Natural killer cell (primary cell): ENCODE data around the gene PET100. TPM values are rescaled to one million over a fixed set of nuclear protein-coding genes. Genes with fewer than 3 reads are reported as not detected.

Experiments used
- ATAC-seq, 3 donors: fragments of 150-1000 bp in 2 of 3; fragments of 200-7000 bp in 1 of 3; cut with Tn5 transposase; 1 replicate in 1 of 3; 2 replicates in 2 of 3; pipeline ENCODE4 v1.10.0; 2021; ENCODE audit warnings: mild to moderate bottlenecking in 2 of 3, moderate library complexity in 2 of 3
- DNase-seq, 2 donors: peaks; one replicate each; pipeline versions ENCODE4 v3.0.0 to v3.0.0-alpha.2; 2013 to 2021; ENCODE audit warnings: mixed read lengths in 1 of 2
- H3K27ac ChIP-seq: one replicate; pipeline ENCODE4 v1.5.1; 2013; ENCODE audit warnings: mild to moderate bottlenecking, low read length
- H3K27me3 ChIP-seq: one replicate; pipeline ENCODE4 v1.6.1; 2013; ENCODE audit warnings: low read length; ENCODE audit not compliant: control insufficient read depth, insufficient read depth
- H3K36me3 ChIP-seq: one replicate; pipeline ENCODE4 v1.6.1; 2013; ENCODE audit warnings: low read length; ENCODE audit not compliant: control insufficient read depth, insufficient read depth
- H3K4me1 ChIP-seq: one replicate; pipeline ENCODE4 v1.6.1; 2013; ENCODE audit warnings: low read length; ENCODE audit not compliant: control insufficient read depth, insufficient read depth
- H3K4me3 ChIP-seq: one replicate; pipeline ENCODE4 v1.5.1; 2013; ENCODE audit warnings: low read length
- H3K9me3 ChIP-seq: one replicate; pipeline ENCODE4 v1.6.1; 2013; ENCODE audit warnings: low read length; ENCODE audit not compliant: control insufficient read depth, insufficient read depth
- H3K27ac Mint-ChIP-seq, 2 donors: one replicate each; pipeline ENCODE4 v1.8.0; 2022; ENCODE audit warnings: mild to moderate bottlenecking in 2 of 2, mixed read lengths in 2 of 2, moderate library complexity in 1 of 2
- H3K27me3 Mint-ChIP-seq, 2 donors: one replicate each; pipeline ENCODE4 v1.8.0; 2022; ENCODE audit warnings: low read depth in 2 of 2, mixed read lengths in 2 of 2
- H3K36me3 Mint-ChIP-seq: one replicate; pipeline ENCODE4 v1.8.0; 2022; ENCODE audit warnings: mixed read lengths
- H3K4me1 Mint-ChIP-seq, 2 donors: one replicate each; pipeline ENCODE4 v1.8.0; 2022; ENCODE audit warnings: mixed read lengths in 2 of 2
- H3K4me3 Mint-ChIP-seq: one replicate; pipeline ENCODE4 v1.8.0; 2022; ENCODE audit warnings: mild to moderate bottlenecking, moderate library complexity, mixed read lengths
- H3K9me3 Mint-ChIP-seq, 2 donors: one replicate each; pipeline ENCODE4 v1.8.0; 2022; ENCODE audit warnings: mixed read lengths in 2 of 2
- WGBS: methylation state at CpG from one replicate; pipeline ENCODE4 v1.1.7; 2013; ENCODE audit warnings: missing lambda C conversion rate; ENCODE audit not compliant: insufficient coverage; 5-methylcytosine and 5-hydroxymethylcytosine counted together
- intact Hi-C: fragments of 100-400 bp; cut with micrococcal nuclease; formaldehyde crosslinking; loops from one replicate; pipeline ENCODE4 v1.14.2; 2022
- total RNA-seq, 4 donors: library from RNA; stranded (reverse); fragments of 120-200 nt in 1 of 4; gene quantifications; one replicate each; pipeline versions ENCODE4 v1.2.3 to v1.2.4, GENCODE V29; 2013 to 2022
- TF ChIP-seq, protein P1 (sequence below): fragments of 200-600 bp; IDR thresholded peaks from one replicate; pipeline ENCODE4 v1.8.0; 2022; ENCODE audit warnings: antibody characterized with exemption

PET100 gene
- total RNA-seq, 3 donors from 2014 or later (not counting 1 experiment from before 2014, with no cell fraction given): 92.0 to 139 (median 106) TPM

- ATAC-seq (no peak), DNase-seq (no peak)
- Mint-ChIP-seq H3K4me3 (no peak overlapping the region), H3K9me3 (no peaks in the 10 kb centered on the region), H3K36me3 (no peaks in the 10 kb centered on the region), H3K27me3 (peaks cover 18 to 19% of the 10 kb centered on the region in 2 donors), H3K4me1 (peaks cover 3% of the 10 kb centered on the region in 2 donors), H3K27ac (no peak overlapping the region)
- TF ChIP-seq, protein P1, sequence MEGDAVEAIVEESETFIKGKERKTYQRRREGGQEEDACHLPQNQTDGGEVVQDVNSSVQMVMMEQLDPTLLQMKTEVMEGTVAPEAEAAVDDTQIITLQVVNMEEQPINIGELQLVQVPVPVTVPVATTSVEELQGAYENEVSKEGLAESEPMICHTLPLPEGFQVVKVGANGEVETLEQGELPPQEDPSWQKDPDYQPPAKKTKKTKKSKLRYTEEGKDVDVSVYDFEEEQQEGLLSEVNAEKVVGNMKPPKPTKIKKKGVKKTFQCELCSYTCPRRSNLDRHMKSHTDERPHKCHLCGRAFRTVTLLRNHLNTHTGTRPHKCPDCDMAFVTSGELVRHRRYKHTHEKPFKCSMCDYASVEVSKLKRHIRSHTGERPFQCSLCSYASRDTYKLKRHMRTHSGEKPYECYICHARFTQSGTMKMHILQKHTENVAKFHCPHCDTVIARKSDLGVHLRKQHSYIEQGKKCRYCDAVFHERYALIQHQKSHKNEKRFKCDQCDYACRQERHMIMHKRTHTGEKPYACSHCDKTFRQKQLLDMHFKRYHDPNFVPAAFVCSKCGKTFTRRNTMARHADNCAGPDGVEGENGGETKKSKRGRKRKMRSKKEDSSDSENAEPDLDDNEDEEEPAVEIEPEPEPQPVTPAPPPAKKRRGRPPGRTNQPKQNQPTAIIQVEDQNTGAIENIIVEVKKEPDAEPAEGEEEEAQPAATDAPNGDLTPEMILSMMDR: no peak
- intact Hi-C loops: no loop called here
- Histone ChIP-seq H3K4me3 (no peak overlapping the region), H3K27me3 (peaks cover 6% of the 10 kb centered on the region), H3K4me1 (peaks cover under 1% of the 10 kb centered on the region), H3K9me3 (no peaks in the 10 kb centered on the region), H3K27ac (no peak overlapping the region), H3K36me3 (no peaks in the 10 kb centered on the region)
- 70% methylated on average over 8 of the region's 8 CpGs for WGBS
These were observed 39.3 kb upstream of the PET100 start for GRCh38 chr19:7590256-7590655.

DNA sequence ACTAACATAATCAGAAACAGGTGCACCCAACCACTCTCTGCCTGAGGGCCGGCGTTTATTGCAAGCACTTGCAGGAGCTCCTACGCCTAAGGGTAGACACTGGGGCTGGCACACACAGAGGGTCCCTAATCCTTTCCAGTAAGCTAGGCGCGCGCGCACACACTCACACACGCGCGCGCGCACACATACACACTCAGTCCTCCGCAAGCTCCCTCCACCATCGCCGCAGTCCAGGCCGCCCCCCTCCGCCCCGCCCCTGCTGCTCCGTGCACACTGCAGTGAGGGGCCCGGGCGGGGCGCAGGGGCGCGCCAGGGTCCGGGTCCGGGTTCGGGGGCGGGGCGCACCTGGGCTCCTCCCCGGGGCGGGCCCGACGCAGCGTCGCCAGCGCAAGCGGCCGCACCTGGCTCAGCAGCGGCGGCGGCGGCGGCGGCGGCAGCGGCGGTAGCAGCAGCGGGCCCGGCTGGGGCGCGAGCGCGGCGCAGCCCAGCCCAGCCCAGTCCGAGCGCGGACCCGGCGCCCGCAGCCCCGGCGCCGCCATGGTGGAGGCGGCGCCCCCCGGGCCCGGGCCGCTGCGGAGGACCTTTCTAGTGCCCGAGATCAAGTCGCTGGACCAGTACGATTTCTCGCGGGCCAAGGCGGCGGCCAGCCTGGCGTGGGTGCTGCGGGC is 34.0 kb upstream of the PET100 start, which contains the start of gene CAMSAP3:
Gene CAMSAP3 (plus strand): TSS at position 398 of the 668 bp plus-strand sequence. CDS start 140 bp downstream, at position 538.
- no peaks in the 10 kb centered on the region for H3K36me3 Mint-ChIP-seq
- ATAC-seq (peak; percentile 65 to 85 (median 82)), DNase-seq (peak in 1 of 2 donors; percentile 51)
- WGBS: under 1% methylated on average over 78 of the region's 78 CpGs
- H3K9me3 ChIP-seq: no peaks in the 10 kb centered on the region
- no peaks in the 10 kb centered on the region for H3K36me3 ChIP-seq
- H3K27me3 ChIP-seq: peaks cover 26% of the 10 kb centered on the region
- H3K4me3 ChIP-seq: no peak within 1 kb of the TSS
- no peak within 1 kb of the TSS for H3K27ac Mint-ChIP-seq
- peaks cover 38 to 40% of the 10 kb centered on the region in 2 donors for H3K27me3 Mint-ChIP-seq
- H3K27ac ChIP-seq: no peak within 1 kb of the TSS
- peaks cover 8% of the 10 kb centered on the region for H3K4me1 ChIP-seq
- H3K4me3 Mint-ChIP-seq: peak within 1 kb of the TSS; percentile 74
- H3K9me3 Mint-ChIP-seq: no peaks in the 10 kb centered on the region
- TF ChIP-seq, protein P1: no peak
- H3K4me1 Mint-ChIP-seq: peaks cover 5 to 10% of the 10 kb centered on the region in 2 donors
- intact Hi-C loops: no loop called here

GRCh38 chr19:7596211-7596937 is 33.2 kb upstream of the PET100 start:
- intact Hi-C loops: no loop called here
- no peaks in the 10 kb centered on the region for H3K9me3 Mint-ChIP-seq
- 5% methylated on average over 70 of the region's 70 CpGs for WGBS
- DNase-seq: peak in 1 of 2 donors; percentile 32
- peak in 1 of 3 donors; percentile 34 for ATAC-seq
- no peaks in the 10 kb centered on the region for H3K36me3 Mint-ChIP-seq
- H3K27ac Mint-ChIP-seq: no peak overlapping the region
- Histone ChIP-seq H3K36me3 (no peaks in the 10 kb centered on the region), H3K9me3 (no peaks in the 10 kb centered on the region), H3K4me1 (peaks cover 8% of the 10 kb centered on the region), H3K27me3 (peaks cover 26% of the 10 kb centered on the region), H3K4me3 (no peak overlapping the region), H3K27ac (no peak overlapping the region)
- peaks cover 5 to 10% of the 10 kb centered on the region in 2 donors for H3K4me1 Mint-ChIP-seq
- H3K27me3 Mint-ChIP-seq: peaks cover 38 to 40% of the 10 kb centered on the region in 2 donors
- TF ChIP-seq, protein P1: no peak
- H3K4me3 Mint-ChIP-seq: peak overlapping the region; percentile 74
